IPS-18c (cell line): ENCODE data around the gene CNTNAP5.

Experiments used
- H3K4me3 ChIP-seq: 2 replicates; pipeline ENCODE4 v1.7.0; 2013; ENCODE audit warnings: low read depth, mild to moderate bottlenecking, low read length, moderate library complexity; ENCODE audit not compliant: insufficient read depth
- H3K9me3 ChIP-seq: one replicate; pipeline ENCODE4 v1.6.1; 2013; ENCODE audit warnings: mild to moderate bottlenecking, low read length, moderate library complexity; ENCODE audit not compliant: control insufficient read depth, insufficient read depth

CNTNAP5 gene

DNA sequence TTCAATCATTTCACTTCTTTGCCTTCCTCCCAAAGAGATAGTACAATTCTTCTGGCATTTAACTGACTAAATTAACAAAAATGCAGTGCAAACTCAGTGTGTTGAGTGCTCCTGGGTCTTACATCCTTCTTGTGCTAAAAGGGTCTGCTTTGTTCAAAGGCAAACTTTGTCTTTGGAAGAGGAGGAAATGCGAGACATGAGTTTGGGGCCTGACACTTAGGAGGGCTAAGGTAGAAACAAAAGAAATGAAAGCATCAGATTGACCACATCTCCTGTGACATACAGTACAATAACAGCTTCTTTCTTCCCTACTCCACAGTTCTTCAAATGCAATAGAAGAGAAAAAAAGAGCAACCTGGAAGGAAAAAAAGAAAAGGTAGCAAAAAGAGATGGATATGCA, 161.7 kb downstream of the CNTNAP5 start:
- H3K4me3 ChIP-seq = no peak overlapping the region
- H3K9me3 ChIP-seq = no peaks in the 10 kb centered on the region

DNA sequence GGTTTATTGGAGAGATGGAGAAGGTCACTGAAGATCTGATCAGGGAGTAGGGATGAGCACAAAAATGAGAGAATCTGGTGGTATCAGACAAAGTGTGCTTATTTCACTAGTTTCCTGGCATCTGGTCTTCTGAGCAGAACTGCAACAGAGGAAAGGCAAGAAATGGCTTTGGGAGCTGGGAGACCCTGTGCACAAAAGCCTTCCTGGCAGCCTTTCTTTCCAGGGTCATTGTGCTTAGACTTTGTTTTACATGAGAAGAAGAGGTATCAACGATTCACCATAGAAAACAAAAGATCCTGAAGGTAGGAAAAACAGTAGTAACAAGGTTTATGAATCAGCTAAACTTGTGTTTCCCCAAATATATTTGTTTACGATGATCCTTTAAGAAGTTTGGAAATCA, 162.9 kb downstream of the CNTNAP5 start:
- Histone ChIP-seq H3K9me3 (no peaks in the 10 kb centered on the region), H3K4me3 (no peak overlapping the region)

- Histone ChIP-seq H3K9me3 (no peaks in the 10 kb centered on the region), H3K4me3 (no peak overlapping the region)
Observed at GRCh38 chr2:124193706-124194105, 168.6 kb downstream of the CNTNAP5 start.

- Histone ChIP-seq H3K4me3 (no peak overlapping the region), H3K9me3 (peaks cover 2% of the 10 kb centered on the region)
Observed at GRCh38 chr2:124201713-124202112, 176.6 kb downstream of the CNTNAP5 start.

- H3K9me3 ChIP-seq = no peaks in the 10 kb centered on the region
- no peak overlapping the region for H3K4me3 ChIP-seq
Observed at GRCh38 chr2:124209441-124209840, 184.4 kb downstream of the CNTNAP5 start.

GRCh38 chr2:124211461-124211860, 186.4 kb downstream of the CNTNAP5 start:
- H3K4me3 ChIP-seq = no peak overlapping the region
- no peaks in the 10 kb centered on the region for H3K9me3 ChIP-seq

- Histone ChIP-seq H3K4me3 (no peak overlapping the region), H3K9me3 (no peaks in the 10 kb centered on the region)
Observed at GRCh38 chr2:124213977-124214587, 189.0 kb downstream of the CNTNAP5 start.

- Histone ChIP-seq H3K9me3 (no peaks in the 10 kb centered on the region), H3K4me3 (no peak overlapping the region)
Observed at GRCh38 chr2:124246170-124246569, 221.1 kb downstream of the CNTNAP5 start.

GRCh38 chr2:124248386-124248785, 223.3 kb downstream of the CNTNAP5 start:
- Histone ChIP-seq H3K9me3 (no peaks in the 10 kb centered on the region), H3K4me3 (no peak overlapping the region)

DNA sequence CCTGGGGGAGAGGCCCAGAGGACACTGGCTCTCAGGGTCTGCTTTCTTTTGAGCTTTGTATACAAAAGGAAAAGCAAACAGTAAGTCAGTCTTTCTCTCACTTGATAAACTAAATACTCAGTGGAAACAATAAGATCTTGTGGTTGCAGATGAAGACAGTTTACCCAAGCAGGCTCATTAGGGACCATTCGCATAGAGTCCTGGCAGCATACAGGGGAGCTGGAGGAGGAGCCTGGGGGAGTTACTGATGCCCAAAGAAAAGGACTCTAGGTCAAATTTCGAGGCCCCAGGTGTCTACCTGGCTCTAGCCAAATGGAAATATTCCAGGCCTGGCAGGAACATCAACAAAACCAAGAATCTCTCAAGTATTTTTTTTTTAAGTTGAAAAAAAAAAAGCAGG, 225.3 kb downstream of the CNTNAP5 start:
- no peak overlapping the region for H3K4me3 ChIP-seq
- no peaks in the 10 kb centered on the region for H3K9me3 ChIP-seq

DNA sequence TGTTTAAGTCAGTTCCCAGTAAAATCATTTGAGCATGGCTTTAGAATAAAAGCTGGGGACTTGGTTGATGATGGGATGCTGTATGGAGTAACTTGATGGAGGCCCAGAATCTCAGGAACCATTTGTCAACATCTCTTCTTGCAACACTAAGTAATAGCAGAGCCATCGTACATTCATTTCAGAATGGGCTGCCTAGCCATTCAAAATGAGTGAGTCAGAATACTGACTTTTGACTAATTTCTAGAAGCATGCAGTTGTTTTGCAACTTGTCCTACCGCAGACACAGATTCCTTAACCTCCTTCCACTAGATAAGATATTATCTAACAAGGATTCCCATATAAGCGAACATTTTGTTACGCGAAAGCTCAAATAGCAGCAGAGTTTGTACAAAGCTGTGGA, 229.5 kb downstream of the CNTNAP5 start:
- H3K4me3 ChIP-seq = no peak overlapping the region
- no peaks in the 10 kb centered on the region for H3K9me3 ChIP-seq

DNA sequence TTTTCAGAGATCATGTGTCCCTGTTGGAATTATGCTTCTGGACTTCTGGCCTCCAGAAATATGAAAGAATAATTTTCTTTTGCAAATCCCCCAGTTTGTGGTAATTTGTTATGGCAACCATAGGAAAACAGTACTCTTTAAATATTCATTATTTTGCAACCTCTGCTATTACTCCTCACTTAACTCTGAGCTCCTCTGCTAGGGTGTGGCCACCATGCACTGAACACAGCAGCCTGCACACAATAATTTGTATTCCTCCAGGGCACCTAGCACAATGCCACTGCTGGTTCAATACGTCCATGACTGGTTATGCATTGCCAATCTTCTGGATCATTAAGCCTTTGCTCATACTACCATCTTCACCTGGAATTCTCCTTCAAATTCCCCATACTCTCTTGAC, 232.0 kb downstream of the CNTNAP5 start:
- H3K9me3 ChIP-seq = no peaks in the 10 kb centered on the region
- no peak overlapping the region for H3K4me3 ChIP-seq

DNA sequence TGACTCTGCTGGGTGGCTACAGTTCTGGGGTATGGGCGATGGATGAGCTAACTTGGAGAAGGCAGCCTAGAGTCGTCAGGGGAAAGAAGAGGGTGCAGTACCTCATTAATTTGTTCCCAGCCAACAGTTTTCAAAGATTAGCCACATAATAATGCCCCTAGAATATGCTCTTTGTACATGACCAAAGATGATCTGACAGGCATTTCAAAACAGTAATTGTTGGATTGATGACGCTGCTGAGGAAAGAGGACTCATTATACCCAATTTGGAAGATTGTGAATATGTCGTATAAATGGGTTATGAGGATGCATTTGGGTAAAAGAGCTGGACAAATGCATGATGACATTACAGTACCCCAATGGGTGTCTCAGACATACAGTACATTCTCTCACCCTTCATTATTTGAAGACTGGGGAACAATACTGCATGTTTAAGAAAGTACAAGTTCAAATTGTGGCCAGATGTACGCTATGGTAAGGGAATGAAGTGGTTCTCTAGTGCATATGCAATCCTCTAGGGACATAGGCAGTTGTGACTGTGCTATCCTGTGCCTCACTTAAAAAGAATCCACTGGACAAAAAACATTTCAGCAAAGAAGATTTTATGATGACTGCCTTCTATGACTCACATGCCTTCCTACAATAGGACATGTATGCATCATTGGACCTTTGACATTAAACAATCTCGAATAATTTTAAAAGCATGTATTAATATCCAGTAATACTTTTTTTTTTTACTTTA, 233.2 kb downstream of the CNTNAP5 start:
- Histone ChIP-seq H3K4me3 (no peak overlapping the region), H3K9me3 (no peaks in the 10 kb centered on the region)

DNA sequence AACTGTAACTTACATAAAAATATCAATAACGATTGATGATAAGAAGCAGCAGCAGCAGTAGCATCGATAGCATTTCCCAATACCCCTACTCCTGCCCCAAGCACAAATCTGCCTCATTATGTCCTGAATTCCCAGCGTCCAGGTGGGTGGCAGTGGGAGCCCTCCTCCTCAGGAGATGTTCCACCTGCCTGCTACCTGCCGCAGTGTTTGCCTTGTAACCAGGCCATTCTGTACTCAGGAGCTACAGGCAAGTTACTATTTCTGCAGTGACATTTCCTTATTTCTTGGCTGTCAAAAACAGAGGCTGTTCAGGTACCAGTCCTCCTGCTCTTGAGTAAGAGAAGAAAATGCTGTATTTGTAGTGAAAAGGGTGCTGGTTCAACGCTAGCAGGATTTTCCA, 236.4 kb downstream of the CNTNAP5 start:
- no peaks in the 10 kb centered on the region for H3K9me3 ChIP-seq
- no peak overlapping the region for H3K4me3 ChIP-seq

GRCh38 chr2:124264551-124265091, 239.5 kb downstream of the CNTNAP5 start:
- Histone ChIP-seq H3K9me3 (no peaks in the 10 kb centered on the region), H3K4me3 (no peak overlapping the region)

- no peak overlapping the region for H3K4me3 ChIP-seq
- H3K9me3 ChIP-seq = no peaks in the 10 kb centered on the region
Observed at GRCh38 chr2:124267794-124268193, 242.7 kb downstream of the CNTNAP5 start.

- no peaks in the 10 kb centered on the region for H3K9me3 ChIP-seq
- no peak overlapping the region for H3K4me3 ChIP-seq
Observed at GRCh38 chr2:124269348-124269747, 244.3 kb downstream of the CNTNAP5 start.

DNA sequence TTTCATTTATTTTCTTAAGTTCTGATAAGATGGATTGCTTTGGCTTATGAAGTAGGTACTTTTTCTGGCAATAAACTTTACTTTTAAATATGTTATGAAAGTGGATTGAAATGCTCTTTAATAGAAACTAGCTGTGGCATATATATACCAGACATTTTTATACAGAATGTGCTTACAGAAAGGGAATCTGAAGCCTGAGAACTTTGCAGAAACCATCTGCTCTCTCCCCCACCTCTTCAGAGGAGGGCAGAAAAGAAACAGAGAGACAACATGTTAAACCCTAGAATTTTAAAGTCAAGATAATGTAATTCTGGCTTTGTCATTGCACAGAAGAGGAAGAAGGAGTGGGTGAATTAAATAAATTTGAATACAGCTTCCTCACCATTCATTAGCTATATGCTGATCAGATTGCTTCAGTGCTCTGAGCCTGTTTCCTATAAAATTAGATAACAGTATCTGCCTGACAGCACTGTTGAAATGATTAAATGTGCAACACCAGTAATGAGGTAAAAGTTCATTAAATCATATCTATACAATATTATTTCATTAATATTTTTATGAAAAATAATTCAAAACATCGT, 247.3 kb downstream of the CNTNAP5 start:
- Histone ChIP-seq H3K4me3 (no peak overlapping the region), H3K9me3 (no peaks in the 10 kb centered on the region)
